ENCODE results near the gene CCDC194. TPM values are rescaled to one million over a fixed set of nuclear protein-coding genes. Genes with fewer than 3 reads are reported as not detected.

The CCDC194 gene
- total and polyA plus RNA-seq, 2 of the 13 experiments (the other 11 are each of a cell fraction or from before 2014, with no cell fraction given): 0.13 to 0.21 TPM

DNA sequence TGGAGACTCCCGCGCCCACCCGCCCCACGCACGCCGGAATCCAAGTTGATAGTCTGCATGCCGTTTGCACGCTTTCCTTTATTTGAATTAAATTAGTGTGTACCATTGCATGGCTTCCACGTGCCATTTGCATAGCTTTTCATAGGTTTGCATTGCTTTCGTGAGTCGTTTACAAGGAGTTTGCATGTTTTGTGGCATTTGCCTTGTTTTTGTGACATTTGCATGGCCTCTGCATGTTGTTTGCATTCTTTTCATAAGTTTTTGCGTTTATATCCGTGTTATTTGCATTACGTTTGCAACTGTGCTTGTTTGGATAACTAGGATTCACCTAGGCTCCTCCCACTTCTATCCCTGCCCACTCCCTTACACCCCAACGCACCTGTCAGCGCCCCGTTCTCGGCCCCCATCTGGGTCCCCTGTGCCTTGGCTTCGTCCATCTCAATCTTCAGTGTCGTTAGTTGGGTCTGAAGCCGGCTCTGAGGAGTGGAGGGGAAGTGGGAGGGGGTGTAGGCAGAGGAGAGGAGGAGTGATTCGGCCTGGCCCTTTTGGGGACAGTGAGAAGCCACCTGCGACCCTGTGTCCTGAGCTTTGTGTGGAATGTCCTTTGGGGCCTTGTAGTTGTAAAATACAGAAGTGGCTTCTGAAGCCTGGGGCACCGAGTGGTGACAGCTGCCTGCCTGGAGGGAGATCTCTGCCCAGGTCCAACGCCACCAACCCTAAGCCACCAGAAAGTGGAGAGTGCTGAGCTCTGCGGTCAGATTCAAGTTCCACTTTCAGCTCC lies 2.4 kb downstream of the CCDC194 start (continued):
- TF ChIP-seq HNRNPLL (IDR thresholded peaks at IDR 0.05; ENCODE audit: low read depth, low read length, poor library complexity, severe bottlenecking) (no peak), KAT7 (CRISPR knock-in tag; IDR thresholded peaks at IDR 0.05; ENCODE audit: borderline replicate concordance) (no peak)

- H3K9ac ChIP-seq (ENCODE audit: insufficient read depth, low read depth, low read length): no peak overlapping the region
- no peak for TF ChIP-seq ZNF431 (CRISPR knock-in tag; IDR thresholded peaks at IDR 0.05; ENCODE audit: borderline replicate concordance, low read depth)
- no peak for TF ChIP-seq ZNF501 (CRISPR knock-in tag; IDR thresholded peaks at IDR 0.05)
- no peak for TF ChIP-seq ZNF235 (CRISPR knock-in tag; IDR thresholded peaks at IDR 0.05; ENCODE audit: borderline replicate concordance)
- TF ChIP-seq ZNF580 (CRISPR knock-in tag; IDR thresholded peaks at IDR 0.05; ENCODE audit: borderline replicate concordance, low read depth): no peak
- TF ChIP-seq GMEB1 (CRISPR knock-in tag; IDR thresholded peaks at IDR 0.05; ENCODE audit: borderline replicate concordance): peak; percentile 51; the same call in 1 of the 2 replicates
- TF ChIP-seq ZNF629 (CRISPR knock-in tag; conservative IDR thresholded peaks at IDR 0.05): no peak
- TF ChIP-seq ZNF619 (CRISPR knock-in tag; IDR thresholded peaks at IDR 0.05): no peak
- no peak for TF ChIP-seq ATRX (CRISPR knock-in tag; IDR thresholded peaks at IDR 0.05; ENCODE audit: borderline replicate concordance)
- TF ChIP-seq HNF4A (CRISPR knock-in tag; IDR thresholded peaks at IDR 0.05): no peak
- TF ChIP-seq NR1H2 (CRISPR knock-in tag; IDR thresholded peaks at IDR 0.05; ENCODE audit: borderline replicate concordance, low read depth): no peak
- TF ChIP-seq SNAI1 (CRISPR knock-in tag; IDR thresholded peaks at IDR 0.05; ENCODE audit: borderline replicate concordance): no peak
- TF ChIP-seq ARID2 (CRISPR knock-in tag; IDR thresholded peaks at IDR 0.05; ENCODE audit: borderline replicate concordance): no peak
- TF ChIP-seq LBX2 (CRISPR knock-in tag; IDR thresholded peaks at IDR 0.05; ENCODE audit: borderline replicate concordance): no peak
- no peak for TF ChIP-seq MTF1 (CRISPR knock-in tag; IDR thresholded peaks at IDR 0.05)
- no peak for TF ChIP-seq ZNF878 (CRISPR knock-in tag; IDR thresholded peaks at IDR 0.05)
- no peak for TF ChIP-seq GABPA (IDR thresholded peaks at IDR 0.05; ENCODE audit: low read depth, low read length)
- TF ChIP-seq GABPA (CRISPR knock-in tag; IDR thresholded peaks at IDR 0.05; ENCODE audit: low read depth): no peak
- no peak for TF ChIP-seq HMG20A (CRISPR knock-in tag; IDR thresholded peaks at IDR 0.05; ENCODE audit: borderline replicate concordance)
Measured at GRCh38 chr19:17390665-17391370, 3.2 kb downstream of the CCDC194 start.

More at GRCh38 chr19:17390665-17391370, 3.2 kb downstream of the CCDC194 start:
- 10% methylated on average over 16 of the region's 50 CpGs for WGBS (ENCODE audit: low lambda C conversion rate)
- BruUV-seq (replicated peaks): no TSS peak
- Histone ChIP-seq H3K27me3 (ENCODE audit: control insufficient read depth in 1 of 2, insufficient read depth in 2 of 2, low read length in 2 of 2) (peaks cover 0 to 1% of the 10 kb centered on the region in 2 experiments; a peak in 1 of 5 replicates), H2AFZ (ENCODE audit: low read length) (no peak overlapping the region), H3K36me3 (replicated peaks in 1 of 2; ENCODE audit: control insufficient read depth in 1 of 2, insufficient read depth in 2 of 2, low read length in 2 of 2) (no peaks in the 10 kb centered on the region), H3K4me1 (ENCODE audit: insufficient read depth, low read length) (peaks cover 8% of the 10 kb centered on the region), H3K27ac (ENCODE audit: extremely low read length, insufficient read depth, low read length) (no peak overlapping the region), H3K9me3 (ENCODE audit: low read length) (peaks cover 10% of the 10 kb centered on the region), H4K20me1 (ENCODE audit: insufficient read depth, low read length) (no peaks in the 10 kb centered on the region), H3K79me2 (ENCODE audit: insufficient read depth, low read length) (no peaks in the 10 kb centered on the region), H3K4me3 (replicated peaks in 1 of 3; ENCODE audit: insufficient read depth in 1 of 3, low read depth in 2 of 3, low read length in 3 of 3) (peak overlapping the region; percentile 31 to 69 (median 49); a peak in 5 of 6 replicates), H3K4me2 (ENCODE audit: low read depth, low read length) (peak overlapping the region; percentile 100)
- in situ Hi-C loops (cut with HindIII; ENCODE audit: extremely low pct_ligation_motif_present, low pct_unique_long_range_greater_than_20kb): no loop called here
- CTCF ChIA-PET (ENCODE audit: low intra/inter-chr PET ratio, low total read pairs): interaction anchor here (2.3 kb wide), 1 partner anchor 45 kb away, joined by 9 read pairs; no protein-coding TSS in a partner anchor
- ATAC-seq: peak; percentile 98
- POLR2A ChIA-PET: interaction anchor here (1.0 kb wide), 1 partner anchor 15 kb away, joined by 4 read pairs; the partner anchor contains the start of gene BST2
- peak; percentile 83 for DNase-seq (ENCODE audit: low spot score)
- intact Hi-C loops (cut with micrococcal nuclease; ENCODE audit: unreplicated experiment): loop anchor here (1.0 kb wide), 1 partner anchor 45 kb away; no protein-coding TSS in a partner anchor
- FAIRE-seq: peak; percentile 67
